ENCODE measurements around the gene MARCHF11.

The MARCHF11 gene

GRCh38 chr5:16128944-16129343 lies 50.6 kb downstream of the MARCHF11 start:
- DNase-seq, result no peak

DNA sequence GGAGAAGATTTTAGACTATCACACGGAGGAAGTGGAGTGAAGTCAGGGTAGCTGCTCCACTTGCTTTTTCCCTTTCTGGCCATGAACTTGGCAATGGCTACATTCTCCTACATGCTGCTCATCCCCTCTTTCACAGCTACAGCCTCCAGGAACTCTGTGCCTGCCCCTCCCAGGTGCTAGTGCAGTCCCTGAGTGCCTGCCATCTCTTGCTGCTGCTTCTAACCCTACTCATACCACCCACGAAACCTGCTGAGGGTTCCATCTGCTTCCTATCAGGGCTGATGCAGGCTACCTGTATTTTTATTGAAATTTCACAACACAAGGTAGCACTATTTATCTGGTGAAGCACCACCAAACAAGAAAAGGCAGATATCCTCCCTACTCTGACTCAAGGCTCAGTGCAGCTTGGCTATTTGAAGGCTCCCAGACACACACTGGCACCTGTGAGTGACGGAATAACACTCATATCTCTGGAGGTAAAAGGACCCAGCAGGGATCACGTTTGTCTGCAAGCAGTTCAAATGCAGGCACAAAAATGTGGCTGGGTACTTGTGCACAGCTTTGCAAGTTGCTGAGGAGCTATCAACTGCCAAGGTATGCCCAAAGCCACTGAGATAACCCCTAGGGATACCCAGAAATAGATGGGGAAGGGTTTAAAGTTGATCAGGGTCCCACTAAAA lies 51.6 kb downstream of the MARCHF11 start:
- no peak for DNase-seq

DNA sequence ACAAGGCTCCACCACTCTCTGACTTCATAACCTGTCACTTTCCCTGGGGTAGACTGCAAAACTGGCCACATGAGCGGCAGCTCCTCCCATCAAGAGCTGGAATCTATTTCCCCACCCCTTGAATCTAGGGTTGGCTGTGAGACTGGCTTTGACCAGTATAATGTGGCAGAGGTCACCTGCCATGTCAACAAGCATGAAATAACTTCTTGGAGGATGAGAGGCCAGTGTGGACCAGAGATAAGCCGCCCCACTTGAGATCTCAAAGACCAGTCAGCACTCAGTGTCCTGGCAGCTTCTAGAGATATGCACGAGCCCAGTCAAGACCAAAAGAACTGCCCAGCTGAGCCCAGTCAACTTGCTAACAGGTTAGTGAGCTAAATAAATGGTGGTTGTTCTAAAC lies 59.0 kb downstream of the MARCHF11 start:
- no peak for DNase-seq

DNA sequence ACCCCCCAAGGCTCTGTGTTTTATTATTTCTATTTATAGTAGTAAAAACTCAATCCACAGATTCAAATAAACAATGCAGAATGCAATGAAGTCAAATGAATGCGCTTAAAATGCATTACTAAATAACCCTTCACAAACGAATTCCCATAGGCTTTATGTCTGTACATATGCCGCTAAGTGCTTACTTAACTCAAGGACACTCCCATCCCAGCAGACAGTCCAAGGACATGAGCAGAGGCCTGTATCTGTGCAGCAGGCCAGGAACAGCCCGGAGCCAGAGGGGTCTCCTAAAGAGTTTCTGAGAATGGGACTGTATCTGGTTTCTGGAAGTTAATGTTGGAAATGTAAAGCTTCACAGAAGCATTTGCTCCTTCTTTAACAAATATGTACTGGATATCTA lies 59.8 kb downstream of the MARCHF11 start:
- no peak for DNase-seq

- DNase-seq, result no peak
These were observed 64.5 kb downstream of the MARCHF11 start for GRCh38 chr5:16115140-16115539.

GRCh38 chr5:16108418-16108817 lies 71.2 kb downstream of the MARCHF11 start:
- no peak for DNase-seq

- no peak for DNase-seq
These were observed 74.6 kb downstream of the MARCHF11 start for GRCh38 chr5:16104961-16105360.

- DNase-seq, result no peak
These were observed 84.0 kb downstream of the MARCHF11 start for GRCh38 chr5:16095612-16096011.

DNA sequence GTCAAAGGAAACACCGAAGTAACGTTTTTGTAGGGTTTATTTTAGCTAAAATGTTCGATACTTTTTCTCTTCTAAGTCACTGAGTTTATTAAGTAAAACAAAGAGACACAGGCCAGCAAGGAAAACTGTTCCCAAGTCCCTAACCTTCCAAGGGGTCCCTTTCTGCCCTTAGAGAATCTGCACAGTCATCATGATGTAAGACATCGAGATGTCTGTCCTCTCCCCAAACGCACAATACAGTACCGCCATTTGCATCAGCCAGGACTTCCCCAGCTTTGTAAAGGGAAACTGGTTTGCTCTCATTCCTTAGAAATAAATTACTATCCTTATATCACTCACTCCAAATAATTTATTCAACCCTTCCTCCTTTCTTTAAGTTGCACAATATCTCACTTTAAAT lies 89.3 kb downstream of the MARCHF11 start:
- DNase-seq, result no peak

GRCh38 chr5:16082982-16083381 lies 96.6 kb downstream of the MARCHF11 start:
- DNase-seq, result no peak

- no peak for DNase-seq
These were observed 97.5 kb downstream of the MARCHF11 start for GRCh38 chr5:16082053-16082452.

- no peak for DNase-seq
These were observed 98.1 kb downstream of the MARCHF11 start for GRCh38 chr5:16081376-16081955.

DNA sequence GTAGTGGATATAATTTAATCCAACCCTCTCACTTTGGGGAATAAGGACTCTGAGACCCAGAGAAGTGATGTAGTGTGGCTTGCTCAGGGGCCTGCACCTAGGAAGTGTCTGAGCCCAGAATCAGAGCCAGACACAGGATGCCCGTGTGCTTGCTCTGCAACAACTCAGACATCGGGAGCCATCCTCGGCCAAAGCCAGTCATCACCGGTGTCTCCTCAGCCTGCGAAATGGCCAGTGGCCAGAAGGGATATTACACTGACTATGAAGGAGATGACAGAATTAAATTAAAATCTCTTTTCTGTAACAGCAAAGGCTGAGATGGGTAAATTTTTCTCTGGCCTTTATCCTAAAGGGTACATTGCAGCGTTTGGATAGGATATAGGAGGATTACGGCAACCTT lies 102.9 kb downstream of the MARCHF11 start:
- no peak for DNase-seq

DNA sequence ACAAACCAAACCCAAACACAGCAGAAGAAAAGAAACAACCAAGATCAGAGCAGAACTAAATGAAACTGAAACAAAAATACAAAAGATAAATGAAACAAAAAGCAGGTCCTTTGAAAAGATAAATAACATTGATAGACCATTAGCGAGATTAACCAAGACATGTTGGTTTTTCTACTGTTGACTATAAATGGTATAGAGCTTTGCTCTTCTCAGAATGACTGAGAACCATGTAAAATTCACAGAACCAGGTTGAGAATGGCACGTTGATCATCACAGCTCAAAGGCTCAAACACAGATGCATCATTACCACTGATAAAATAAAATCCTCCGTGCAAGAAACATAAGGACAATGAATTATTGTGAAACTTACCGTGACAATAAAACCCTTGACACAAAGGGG lies 105.2 kb downstream of the MARCHF11 start:
- DNase-seq, result no peak

GRCh38 chr5:16072616-16073015 lies 107.0 kb downstream of the MARCHF11 start:
- no peak for DNase-seq

DNA sequence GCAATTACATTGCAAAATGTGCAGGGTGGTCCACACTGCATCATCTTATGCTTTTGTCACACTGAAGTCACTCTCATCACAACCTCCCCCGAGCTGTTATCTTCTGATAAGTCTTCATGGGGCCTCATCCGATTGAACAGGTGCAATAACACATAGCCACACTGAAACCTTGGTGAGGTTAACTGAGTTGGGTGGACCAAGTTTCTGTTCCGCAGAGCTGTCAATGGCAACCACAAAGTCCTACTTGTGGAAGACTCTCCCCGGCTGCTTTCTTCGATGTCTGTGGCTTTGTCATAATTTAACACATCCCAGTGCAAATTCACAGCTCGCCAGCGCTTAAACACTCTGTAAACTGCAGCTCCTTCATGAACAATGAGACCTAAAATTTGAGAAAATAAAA lies 112.2 kb downstream of the MARCHF11 start:
- DNase-seq, result no peak

DNA sequence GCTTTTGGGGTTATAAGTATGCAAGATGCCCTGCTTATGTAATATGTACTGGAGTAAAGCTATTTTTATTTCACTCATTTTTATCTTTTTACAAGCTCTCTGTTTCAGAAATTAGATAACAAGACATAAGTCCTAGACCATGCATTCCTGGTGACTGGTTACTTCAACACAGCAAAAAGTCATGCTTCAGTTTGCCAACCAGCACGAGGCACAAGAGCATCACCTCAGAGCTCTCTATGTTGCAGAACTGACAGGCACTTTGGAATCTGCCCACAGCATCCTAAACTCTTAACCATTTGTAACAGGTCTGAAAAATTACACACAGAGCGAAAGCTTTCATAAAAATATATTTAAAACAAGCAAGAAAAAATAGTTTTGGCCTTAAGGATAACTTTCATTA lies 112.8 kb downstream of the MARCHF11 start:
- DNase-seq, result no peak

- DNase-seq, result no peak
These were observed 113.3 kb downstream of the MARCHF11 start for GRCh38 chr5:16066320-16066719.

- DNase-seq, result no peak
These were observed 113.8 kb downstream of the MARCHF11 start for GRCh38 chr5:16065831-16066230.

DNA sequence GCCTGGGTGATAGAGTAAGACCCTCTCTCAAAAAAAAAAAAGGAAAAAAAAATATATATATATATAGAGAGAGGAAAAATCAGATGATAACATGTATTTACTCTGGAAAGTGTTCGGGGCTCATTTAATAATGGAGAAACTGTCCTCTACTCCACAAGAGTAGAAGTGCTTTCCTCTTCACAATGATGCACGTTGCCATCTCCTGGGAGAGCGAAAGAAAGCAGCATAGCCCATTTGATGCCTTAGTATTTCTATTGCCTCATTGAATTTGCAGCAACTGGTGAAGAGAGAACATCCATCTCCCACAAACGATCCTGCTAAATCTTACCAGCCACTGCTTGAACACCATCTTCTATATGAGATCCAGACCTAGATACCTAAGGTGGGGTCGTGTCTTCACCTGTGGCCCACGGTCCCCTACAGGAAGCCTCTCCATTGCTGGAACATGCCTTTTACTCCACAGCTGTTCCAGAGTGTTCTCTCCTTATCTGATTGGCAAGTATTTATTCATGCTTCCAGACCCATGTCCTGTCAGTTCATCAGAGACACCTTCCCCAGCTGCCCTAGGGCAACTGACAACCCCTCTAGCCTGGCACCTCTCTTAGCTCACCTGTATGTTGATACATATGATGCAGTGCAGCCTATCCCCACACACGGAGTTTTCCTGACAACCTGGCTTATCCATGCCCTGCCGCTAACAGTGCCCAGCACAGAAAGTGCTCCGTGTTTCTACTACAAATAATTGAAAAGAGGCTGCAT lies 115.3 kb downstream of the MARCHF11 start:
- no peak for DNase-seq

DNA sequence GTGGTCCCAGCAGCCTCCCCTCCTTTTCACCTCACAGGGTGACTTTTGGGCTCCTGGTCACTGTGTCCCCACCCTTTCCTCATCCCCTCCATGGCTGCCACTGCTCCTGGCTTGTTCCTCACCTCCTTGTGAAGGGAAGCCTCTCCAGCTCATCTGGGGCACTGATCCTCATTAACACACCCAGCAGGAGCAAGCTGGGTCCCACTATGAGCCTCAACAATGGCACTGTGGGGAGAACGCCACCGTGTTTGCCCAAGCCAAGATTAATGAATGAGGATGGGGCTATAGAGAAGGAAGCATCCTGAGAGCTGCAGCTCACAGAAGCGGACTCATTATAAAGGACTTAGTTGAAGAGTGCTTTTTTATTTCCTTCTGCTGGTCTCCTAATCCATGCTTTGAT lies 118.4 kb downstream of the MARCHF11 start:
- no peak for DNase-seq

DNA sequence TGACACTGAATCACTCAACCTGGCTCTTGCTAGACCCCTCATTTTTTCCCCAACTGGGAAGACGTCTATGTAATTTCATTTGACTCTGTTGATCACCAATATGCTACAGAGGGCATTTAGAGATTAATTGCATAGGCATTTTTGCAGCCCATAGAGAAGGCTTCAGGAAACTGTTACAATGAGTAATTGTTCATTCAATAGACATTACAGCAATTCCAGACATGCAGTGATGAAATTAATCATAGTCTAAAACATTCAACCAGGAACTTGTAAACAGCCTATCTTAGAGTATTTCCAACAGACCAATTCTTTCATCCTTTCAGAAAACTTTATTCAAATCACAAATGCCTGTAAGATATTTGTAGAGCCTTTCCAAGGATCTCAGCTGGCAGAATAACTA lies 122.3 kb downstream of the MARCHF11 start:
- DNase-seq, result no peak

DNA sequence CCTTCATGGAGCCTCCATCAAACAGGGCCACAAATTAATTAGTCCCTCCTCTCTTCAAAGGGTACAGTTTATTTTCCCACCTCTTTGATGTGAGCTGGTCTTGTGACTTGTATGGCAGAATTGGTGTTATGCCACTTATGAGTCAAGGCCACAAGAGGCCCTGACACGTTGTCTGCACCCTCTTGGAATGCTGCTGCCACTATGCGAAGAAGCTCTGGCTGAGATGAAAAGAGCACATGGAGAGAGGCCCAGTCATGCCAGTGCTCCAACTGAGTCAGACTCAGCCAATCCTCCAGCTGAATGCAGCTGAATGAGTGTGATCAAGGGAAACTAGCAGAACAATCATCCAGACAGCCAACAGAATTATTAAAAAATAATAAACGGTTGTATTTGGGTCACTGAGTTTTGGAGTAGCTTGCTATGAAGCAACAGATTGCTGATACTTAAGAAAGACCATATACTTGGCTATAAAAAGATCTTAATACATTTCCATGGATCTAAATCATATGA lies 128.3 kb downstream of the MARCHF11 start:
- no peak for DNase-seq

DNA sequence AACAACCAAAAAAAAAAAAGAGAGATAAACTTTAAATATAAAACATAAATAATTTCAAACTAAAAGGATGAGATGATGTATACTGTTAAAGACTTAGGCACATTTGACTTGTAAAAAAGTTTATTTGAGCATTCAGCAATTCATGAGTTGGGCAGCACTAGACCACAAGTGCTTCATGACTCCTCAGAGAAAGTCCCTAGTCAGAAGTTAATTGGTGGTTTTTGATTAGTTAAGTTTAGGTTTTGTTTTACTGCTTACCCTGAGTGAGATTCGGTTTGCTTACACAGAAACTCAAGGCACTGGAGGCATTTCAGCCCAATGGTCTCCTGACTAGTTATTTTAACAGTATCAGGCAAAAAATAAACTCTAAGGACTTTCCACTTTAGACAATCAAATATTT lies 129.2 kb downstream of the MARCHF11 start:
- DNase-seq, result no peak

Data from activated gamma-delta T cell (primary cell).